HG02571 (cell line): ENCODE results near the gene RFTN1.
A peak's percentile ranks its signal among the peaks of the same experiment; 100 is the strongest.

Experiments used
- ATAC-seq: cut with Tn5 transposase; IDR thresholded peaks from one replicate; pipeline ENCODE4 v1.9.1; 2021; ENCODE audit warnings: mild to moderate bottlenecking, moderate library complexity; ENCODE audit not compliant: unreplicated experiment

Gene RFTN1

GRCh38 chr3:16383864-16384263 lies 129.6 kb downstream of the RFTN1 start:
- ATAC-seq = no peak

DNA sequence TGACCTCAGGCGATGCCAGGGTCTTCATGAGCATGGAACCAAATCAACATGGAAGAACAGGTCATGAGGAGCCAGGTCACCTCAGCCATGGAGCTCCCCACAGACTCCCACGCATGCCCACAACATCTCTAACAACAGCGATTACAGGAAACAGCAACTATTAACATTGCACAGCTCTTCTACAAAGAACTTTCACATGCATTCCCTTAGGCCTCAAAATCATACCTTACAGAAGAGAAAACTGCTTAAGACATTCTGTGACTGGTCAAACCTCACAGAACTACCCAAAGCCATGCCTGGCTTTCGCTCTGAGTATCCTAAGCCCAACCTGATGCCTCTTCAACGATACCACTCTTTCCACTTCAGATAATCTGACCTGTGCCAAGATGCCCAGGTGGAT lies 130.7 kb downstream of the RFTN1 start:
- ATAC-seq = peak; percentile 36

GRCh38 chr3:16381426-16381825 lies 132.1 kb downstream of the RFTN1 start:
- ATAC-seq = no peak

DNA sequence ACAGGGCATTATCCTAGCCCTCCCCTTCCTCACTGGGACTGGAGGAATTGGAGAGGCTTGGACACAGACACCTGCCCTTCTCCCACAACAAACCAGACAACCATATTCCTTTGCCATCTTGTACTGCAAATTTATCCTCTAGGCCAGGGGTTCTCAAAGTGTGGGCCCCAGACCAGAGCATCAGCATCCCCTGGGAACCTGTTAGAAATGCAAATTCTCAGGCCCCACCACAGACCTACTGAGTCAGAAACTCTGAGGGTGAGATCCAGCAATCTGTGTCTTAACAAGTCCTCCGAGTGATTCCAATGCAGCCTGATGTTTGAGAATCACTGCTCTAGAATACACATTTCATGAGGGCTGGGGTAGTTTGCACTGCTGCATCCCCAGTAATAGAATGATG lies 133.1 kb downstream of the RFTN1 start:
- ATAC-seq = no peak

DNA sequence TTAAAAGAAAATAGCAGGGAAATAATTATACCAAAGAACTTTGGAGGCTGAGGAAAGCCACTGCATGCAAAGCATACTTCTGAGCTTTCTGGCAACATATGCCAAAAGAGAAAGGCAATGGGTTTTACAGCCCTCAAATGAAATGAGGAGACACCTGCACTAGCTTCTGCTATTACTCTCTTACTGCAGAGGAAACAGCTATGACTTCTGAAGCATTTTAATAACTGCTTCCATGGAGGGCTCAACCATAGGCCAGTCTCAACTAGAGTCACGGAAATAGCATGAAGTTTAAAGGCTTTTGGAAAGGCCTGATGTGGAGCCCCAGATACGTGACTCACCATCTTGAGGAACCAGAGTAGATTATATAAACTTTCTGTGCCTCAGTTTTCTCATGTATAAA lies 133.7 kb downstream of the RFTN1 start:
- no peak for ATAC-seq

DNA sequence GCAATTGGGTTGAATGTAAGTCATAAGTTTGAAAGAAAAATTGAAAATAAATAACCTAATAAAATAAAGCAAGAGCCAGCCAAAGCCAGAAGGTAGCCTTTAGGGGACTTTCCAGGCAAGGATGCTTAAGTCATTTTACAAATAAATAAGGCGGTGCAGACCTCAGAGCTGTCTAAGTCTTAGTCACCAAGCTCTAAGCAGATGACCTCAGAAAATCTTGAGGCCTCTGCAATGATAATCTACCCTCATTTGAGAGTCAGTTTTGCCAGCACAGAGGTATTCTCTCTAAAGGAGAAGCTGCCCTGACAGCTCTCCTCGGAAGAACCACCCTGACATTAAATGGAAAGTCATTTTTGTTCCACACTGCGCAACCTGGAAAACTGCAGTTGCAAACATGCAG lies 134.6 kb downstream of the RFTN1 start:
- ATAC-seq = peak; percentile 46

- no peak for ATAC-seq
These were observed 135.1 kb downstream of the RFTN1 start for GRCh38 chr3:16378415-16378814.

DNA sequence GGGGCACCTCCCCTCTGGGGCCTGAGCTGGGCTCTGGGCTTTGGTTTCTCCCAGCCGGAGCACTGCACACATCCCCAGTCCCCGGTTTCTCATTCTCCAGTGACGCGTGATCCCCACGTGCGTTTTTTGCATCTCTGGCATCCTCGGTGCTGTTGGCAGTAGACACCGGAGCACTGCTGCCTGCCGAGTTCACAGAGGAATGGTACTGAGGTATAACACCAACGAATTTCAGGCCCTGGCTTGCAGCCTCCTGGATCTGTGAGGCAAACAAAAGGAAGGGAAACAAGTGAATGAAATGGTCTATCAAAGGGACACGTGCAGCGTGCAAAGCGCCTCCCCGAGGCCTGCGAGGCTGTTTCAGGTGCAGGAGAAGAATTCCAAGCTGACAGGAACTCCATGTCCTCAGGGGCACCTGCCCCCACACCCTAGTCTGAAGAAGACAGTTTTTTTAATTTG lies 135.6 kb downstream of the RFTN1 start:
- no peak for ATAC-seq

DNA sequence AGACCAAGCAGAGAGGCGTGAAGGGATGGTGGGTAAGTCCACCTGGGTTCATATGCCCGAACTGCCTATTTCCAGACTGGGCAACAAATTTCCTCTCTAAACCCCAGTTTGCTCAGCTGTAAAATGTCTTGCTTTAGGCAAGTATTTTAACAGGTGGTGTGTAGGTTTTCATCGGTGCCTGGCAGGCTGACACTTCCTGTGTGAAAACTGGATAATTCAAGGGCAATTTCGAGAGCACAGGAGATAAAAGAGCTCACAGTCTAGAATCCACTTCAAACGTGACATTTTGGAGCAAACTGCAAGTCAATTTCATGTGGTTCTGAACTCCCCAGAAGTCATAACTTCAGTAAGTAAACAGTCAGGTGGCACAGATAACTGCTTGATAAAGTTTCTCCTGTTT lies 136.3 kb downstream of the RFTN1 start:
- no peak for ATAC-seq

- no peak for ATAC-seq
These were observed 137.6 kb downstream of the RFTN1 start for GRCh38 chr3:16375891-16376290.

DNA sequence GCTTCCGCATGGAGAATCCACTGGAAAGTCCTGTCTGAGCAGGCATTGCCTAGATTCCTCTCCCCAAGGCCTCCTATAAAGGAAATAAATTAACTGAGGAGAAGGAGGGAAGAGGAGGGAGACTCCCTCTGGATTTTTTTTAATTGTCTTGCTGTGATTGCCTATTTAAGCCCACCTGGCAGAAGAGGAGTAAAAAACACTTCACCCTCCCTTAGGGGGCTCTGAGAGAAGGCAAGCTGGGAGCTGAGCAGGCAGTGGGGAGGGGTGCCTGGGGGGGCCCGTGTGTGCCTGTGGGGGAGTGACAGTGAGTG lies 138.6 kb downstream of the RFTN1 start:
- no peak for ATAC-seq

- ATAC-seq = peak; percentile 27
These were observed 139.2 kb downstream of the RFTN1 start for GRCh38 chr3:16374047-16374934.

DNA sequence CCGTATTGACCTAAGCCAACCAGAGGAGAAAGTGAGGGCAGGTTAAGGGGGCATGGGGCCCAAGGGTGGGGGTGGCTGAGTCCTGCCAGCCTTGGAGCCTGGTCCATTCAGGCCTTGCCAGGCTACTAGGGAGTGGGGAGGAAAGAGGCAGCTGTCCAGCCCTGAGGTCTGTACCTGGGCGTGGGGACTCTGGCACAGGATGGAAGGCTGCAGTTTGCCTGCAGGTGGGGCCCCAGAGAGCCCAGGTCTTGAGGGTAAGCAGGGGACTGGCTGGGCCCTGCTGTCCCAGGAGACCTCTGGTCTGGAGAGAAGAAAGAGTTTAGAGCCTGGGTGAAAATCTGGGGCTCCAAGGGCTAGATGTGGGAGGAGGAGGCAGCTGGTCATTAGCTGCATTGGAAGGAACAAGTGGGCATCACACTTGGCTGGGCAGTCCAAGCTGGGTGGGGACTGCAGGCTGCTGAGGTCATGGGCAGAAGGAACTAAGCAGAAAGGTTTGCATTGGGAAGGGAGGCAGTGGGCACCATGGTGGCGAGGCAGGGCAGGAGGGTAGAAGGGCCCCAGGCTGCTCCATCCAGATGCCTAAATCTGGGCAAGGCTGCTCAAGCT lies 140.1 kb downstream of the RFTN1 start:
- ATAC-seq = no peak

GRCh38 chr3:16372362-16373292 lies 140.9 kb downstream of the RFTN1 start:
- peak; percentile 27 for ATAC-seq

- ATAC-seq = peak; percentile 33
These were observed 142.4 kb downstream of the RFTN1 start for GRCh38 chr3:16370872-16371740.

DNA sequence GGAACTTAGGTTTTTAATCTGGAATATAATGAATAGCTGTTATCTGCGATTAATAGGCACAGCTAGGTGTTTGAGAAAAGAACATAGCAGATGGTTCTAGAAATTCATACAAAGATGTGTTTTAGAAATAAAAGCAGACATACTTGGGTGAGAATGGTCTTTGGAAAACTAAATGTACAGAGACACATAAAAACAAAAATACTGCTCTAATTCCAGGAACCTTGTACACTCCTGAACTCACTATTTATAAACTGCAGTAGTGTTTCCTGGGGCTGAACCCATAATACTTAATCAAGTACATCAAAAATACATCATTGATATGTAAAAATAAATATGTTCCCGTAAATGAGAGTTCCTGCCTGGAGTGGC lies 143.0 kb downstream of the RFTN1 start:
- no peak for ATAC-seq

DNA sequence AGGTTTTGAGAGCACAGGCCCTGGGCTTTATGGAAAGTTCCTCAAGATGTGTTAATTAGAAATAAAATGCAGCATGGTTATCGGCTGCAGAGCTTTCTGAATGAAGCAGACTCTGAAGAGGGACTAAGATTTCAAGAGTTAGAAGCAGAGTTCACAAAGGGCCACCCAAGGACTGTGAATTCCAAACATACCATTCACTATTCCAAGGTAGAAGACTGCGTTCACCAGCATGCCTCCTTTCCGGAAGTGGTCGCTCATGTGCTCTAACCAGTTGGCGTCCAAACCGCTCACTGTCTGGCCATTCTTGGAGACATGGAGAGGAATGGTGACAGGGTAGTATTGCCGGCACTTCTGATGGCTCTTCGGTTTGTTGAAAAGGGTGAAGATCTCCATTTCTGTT lies 143.6 kb downstream of the RFTN1 start:
- no peak for ATAC-seq

DNA sequence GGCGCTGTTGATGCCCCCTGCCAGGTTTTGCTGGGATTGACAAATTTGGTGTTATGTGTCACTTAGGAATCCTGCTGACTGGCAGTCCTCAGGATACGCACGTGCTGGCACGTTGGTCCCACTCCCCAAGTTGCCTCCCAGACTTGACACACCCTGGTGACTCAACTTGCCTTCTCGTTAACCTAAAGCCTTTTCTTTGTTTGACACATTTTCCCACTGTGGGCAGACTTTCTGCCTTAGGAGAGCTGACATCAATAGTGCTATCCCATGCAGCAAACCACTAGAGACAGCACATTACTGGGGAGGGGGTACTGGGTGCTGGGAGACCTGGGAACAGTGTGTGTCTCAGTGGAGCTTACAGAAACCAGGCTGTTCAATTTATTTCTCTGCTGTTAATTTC lies 144.2 kb downstream of the RFTN1 start:
- no peak for ATAC-seq

- ATAC-seq = no peak
These were observed 146.9 kb downstream of the RFTN1 start for GRCh38 chr3:16366581-16366980.

- no peak for ATAC-seq
These were observed 147.9 kb downstream of the RFTN1 start for GRCh38 chr3:16365491-16366128.
